GM19452 (cell line): ENCODE measurements around the gene AGER.
"Not testable (repeated sequence)": the region's sequence is repeated elsewhere in the genome, so short reads cannot be mapped to it uniquely, and the experiment has no call there.

Experiments used
- ATAC-seq: cut with Tn5 transposase; IDR thresholded peaks from one replicate; pipeline ENCODE4 v1.9.1; 2021; ENCODE audit not compliant: unreplicated experiment

The AGER gene

GRCh38 chr6:32200711-32201475 lies 16.8 kb upstream of the AGER start:
- no peak for ATAC-seq

GRCh38 chr6:32198866-32199265 lies 14.8 kb upstream of the AGER start:
- no peak for ATAC-seq

GRCh38 chr6:32198345-32198696 lies 14.3 kb upstream of the AGER start:
- no peak for ATAC-seq

- no peak for ATAC-seq
Measured at GRCh38 chr6:32196682-32197616, 12.9 kb upstream of the AGER start.

GRCh38 chr6:32195902-32196681 lies 12.0 kb upstream of the AGER start:
- ATAC-seq = peak; percentile 77

DNA sequence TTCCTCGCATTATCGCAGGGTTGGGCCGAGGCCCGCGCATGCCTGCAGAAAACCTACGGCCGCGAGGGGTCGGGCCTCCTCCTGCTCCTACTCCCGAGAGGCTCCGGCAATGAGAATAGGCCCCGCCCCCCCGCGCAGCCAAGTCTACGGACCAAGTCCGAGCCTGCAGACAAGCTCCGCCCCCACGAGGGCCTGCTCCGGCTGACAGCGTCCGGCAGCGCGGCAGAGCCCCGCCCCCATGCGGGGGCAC lies 11.5 kb upstream of the AGER start:
- ATAC-seq = peak; percentile 75

GRCh38 chr6:32194825-32195651 lies 11.0 kb upstream of the AGER start:
- ATAC-seq = no peak

DNA sequence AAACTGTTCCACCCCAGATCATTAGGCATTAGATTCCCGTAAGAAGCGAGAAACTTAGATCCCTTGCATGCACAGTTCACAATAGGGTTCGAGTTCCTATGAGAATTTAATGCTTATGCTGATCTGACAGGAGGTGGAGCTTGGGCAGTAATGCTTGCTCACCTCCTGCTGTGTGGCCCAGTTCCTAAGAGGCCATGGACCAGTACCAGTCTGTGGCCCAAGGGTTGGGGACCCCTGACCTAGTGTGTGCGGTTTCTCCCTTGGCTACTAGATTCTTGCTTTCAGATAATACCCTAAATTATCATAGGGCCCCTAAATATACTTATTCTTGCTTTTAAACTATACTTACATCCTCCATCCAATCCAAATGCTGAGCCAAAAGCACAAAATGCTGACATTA lies 10.3 kb upstream of the AGER start:
- no peak for ATAC-seq

DNA sequence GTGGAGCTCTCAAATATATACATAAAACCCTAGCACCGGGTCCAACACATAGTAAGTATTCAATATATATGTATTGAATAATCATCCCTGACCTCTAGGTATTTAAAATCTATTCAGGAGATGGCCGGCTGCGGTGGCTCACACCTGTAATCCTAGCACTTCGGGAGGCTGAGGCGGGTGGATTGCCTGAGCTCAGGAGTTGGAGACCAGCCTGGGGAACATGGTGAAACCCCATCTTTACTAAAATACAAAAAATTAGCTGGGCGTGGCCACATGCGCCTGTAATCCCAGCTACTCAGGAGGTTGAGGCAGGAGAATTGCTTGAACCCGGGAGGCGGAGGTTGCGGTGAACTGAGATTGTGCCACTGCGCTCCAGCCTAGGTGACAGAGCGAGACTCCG lies 9.0 kb upstream of the AGER start:
- not testable (repeated sequence) for ATAC-seq

DNA sequence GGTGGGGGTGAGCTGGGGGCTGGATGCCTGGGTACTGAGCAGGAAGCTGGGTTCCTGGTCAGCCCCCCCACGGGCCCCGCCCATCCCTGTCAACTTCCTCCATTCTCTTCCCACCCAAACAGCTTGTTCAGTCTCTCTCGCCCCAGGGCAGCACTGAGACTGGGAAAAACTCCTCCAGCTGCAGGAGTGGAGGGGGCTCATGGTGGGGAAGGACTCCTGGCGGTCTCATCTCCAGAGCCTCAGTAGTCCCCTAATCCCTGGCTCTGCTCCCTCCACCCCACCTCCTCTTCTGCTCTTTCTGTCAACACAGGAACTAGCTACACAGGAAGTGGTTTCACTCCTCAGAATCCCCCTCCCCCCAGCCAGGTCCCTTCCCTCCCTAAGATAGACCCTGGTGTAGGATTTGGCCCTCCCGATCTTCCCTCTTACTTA lies 8.6 kb upstream of the AGER start, which contains the start of gene GPSM3:
Gene GPSM3 (minus strand): TSS at position 36 of the 432 bp plus-strand sequence. CDS start 130 bp downstream, outside the sequence.
- no peak for ATAC-seq

- no peak for ATAC-seq
Measured at GRCh38 chr6:32191696-32192607, 7.9 kb upstream of the AGER start.

DNA sequence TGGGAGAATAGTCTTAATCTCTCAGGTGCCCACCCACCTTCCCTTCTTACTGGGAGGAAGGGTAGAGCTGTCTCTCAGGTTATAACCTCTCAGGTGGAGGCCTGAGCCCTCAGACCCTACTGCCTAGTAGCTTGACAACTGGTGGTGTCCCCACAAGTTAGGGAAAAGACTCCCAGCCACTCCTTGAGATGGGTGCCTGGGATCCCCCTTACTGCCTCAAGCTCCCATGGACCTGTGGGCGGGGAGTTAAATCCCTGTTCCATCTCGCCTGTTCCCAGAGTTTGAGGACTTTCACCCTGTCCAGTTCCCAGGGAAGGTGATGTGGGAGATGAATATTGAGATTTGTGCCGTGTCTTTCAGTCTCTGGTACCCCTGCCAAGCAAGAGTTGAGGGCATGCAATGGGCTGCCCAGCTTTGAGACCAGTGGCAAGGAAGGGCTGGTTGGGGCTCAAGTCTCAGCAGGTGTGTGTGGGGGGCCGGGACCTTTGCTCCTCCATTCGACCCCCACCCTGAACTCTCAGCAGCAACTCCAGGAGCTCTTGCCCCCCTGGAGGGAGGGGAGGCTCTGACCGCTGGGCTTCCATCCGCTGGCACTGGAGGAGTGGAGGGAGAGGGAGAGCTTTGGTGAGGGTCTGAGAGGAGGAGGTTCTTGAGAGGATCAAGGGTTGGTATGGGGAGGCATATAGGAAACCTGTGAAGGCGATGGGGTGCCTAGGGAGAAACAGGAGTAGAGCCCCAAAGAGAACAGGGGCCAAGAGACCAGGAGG lies 7.0 kb upstream of the AGER start:
- ATAC-seq = no peak

DNA sequence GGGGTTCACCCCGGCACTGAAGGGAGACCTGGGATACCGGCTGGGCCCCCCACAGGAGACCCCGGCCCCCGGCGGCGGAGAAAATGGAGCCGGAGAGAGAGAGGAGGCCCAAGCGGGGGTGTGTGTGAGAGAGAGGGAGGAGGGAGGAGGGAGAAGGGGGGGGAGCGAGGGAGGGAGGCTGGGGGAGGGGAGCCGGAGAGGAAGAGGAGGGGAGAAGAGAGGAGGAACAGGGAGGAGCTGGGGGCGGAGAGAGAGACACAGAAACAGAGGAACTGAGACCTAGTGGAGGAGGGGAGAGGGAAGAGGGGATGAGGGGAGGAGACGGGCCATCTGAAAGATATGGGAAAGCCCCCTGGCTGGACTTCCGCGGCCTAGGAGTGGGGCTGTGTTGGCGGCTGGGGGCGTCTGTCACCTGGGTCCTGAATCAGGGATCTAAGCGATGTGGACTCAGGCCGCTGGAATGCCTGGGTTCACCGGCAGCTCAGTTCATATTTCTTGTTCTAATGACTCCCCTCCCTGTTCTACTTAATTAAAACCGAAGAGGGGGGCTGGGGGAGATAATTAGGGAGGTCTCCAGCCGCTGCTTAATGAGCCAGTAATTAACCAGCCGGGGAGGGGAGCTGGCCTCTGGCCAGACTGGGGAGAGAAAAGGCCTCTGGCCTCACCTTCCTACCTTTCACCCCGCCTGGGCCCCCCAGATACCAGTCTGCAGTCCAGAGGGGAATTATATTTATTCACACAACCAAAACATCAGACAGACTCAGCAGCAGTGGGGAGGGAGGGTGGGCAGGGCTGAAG lies 6.2 kb upstream of the AGER start, which contains the start of gene PBX2:
Gene PBX2 (minus strand): TSS at position 149 of the 798 bp plus-strand sequence. CDS start 287 bp downstream, outside the sequence.
- ATAC-seq = peak; percentile 47

DNA sequence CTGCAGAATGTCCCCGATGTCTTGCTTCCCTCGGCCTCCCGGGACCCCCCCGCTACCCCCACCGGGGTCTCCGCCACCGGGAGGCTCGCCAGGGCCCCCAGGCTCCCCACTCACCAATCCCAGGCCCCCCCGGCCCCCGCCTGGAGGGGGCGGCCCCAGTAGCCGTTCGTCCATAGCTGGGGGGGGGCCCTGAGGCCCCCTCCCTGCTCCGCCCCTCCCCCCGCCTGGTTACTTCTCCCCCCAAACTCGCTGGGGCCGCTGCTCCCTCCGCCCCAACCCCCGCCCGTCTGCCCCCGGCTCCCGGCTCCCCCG lies 5.6 kb upstream of the AGER start:
- ATAC-seq = no peak

DNA sequence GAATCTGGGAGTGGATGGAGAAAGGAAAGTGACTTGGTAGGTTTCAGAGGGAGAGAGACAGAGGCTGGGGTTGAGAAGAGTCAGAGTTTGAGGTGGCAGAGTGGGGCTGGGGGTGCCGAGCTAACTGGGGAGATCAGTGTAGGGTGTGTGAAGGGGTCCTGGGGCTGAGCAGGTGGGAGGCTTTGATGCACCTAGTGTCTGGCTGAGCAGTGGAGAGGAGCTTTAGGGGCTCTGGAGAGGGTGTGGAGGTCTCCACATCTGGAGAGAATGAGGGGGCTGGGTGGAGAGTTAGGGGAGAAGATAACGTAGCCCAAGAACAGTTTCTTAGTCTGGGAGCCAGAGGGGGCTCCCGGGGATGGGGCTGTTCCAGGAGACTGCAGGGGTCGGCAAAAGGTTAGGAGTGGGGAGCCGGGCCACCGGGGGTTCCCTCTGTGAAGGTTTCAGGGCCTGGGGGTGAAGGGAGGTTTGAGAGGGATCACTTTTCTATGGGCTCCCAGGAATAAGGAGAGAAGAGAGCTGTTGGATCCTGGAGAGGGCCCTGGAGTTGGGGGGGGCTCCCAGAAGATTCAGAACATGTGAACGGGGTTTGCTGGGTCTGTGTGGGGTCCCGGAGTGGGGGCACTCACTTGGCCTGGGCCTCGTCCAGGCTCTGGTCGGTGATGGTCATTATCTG lies 5.2 kb upstream of the AGER start:
- no peak for ATAC-seq

DNA sequence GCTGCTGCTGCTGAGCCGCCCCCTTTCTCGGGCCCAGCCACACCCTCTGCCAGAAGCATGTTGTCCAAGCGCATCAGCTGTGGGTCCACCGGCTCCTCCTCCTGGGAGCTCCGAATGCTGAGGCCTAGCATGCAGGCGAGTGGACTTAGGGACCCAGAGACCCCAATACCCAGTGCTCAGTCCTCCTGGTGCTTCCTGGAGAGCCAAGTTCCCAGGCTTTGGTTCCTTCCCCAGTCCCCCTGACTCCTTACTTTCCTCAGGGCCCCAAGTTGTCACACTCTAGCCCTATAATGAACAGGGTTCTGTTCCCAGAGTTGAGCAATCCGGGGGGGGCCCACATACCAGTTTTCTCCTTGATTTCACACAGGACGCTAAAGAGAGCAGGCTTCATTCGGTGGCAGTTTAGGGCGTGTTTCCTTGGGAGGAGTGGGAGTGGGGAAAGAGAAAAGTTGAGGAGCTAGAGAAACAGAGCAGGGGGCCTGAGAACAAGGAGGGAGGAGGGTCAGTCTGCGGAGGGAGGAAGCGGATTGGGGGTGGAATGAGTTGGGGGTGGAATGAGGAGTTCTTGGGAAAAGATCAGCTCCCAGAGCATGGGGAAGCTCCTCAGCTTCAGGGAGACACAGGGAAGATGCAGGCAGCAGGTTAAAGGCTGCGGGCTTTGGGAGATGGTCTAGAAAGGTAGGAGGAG lies 4.5 kb upstream of the AGER start:
- ATAC-seq = no peak
